Measurements from ENCODE around the gene STIM2.

GRCh38 chr4:27007507-27007906, 146.9 kb downstream of the STIM2 start:
- TF ChIP-seq CTCF (IDR thresholded peaks at IDR 0.05; ENCODE audit: borderline replicate concordance, extremely low read depth, low read length, poor library complexity, severe bottlenecking), result no peak
- TF ChIP-seq EZH2 (IDR thresholded peaks at IDR 0.05; ENCODE audit: borderline replicate concordance, low read depth, low read length, severe bottlenecking), result no peak

Measured in DND-41 (cell line).